KG1 (cell line): Measurements from ENCODE around the gene EPSTI1.
"Not testable (repeated sequence)": the region's sequence is repeated elsewhere in the genome, so short reads cannot be mapped to it uniquely, and the experiment has no call there.

Experiments used
- DNase-seq: peaks from one replicate; lab custom pipeline; 2025; lab: John Stamatoyannopoulos, UW

EPSTI1 gene

GRCh38 chr13:42894765-42895243, 97.2 kb downstream of the EPSTI1 start:
- no peak for DNase-seq

GRCh38 chr13:42893214-42893671, 98.8 kb downstream of the EPSTI1 start:
- DNase-seq, result no peak

GRCh38 chr13:42892760-42893159, 99.3 kb downstream of the EPSTI1 start:
- DNase-seq, result no peak

- DNase-seq, result no peak
Measured at GRCh38 chr13:42891591-42891990, 100.5 kb downstream of the EPSTI1 start.

GRCh38 chr13:42885325-42885724, 106.7 kb downstream of the EPSTI1 start:
- no peak for DNase-seq

- no peak for DNase-seq
Measured at GRCh38 chr13:42883771-42884467, 108.1 kb downstream of the EPSTI1 start.

- DNase-seq, result no peak
Measured at GRCh38 chr13:42883142-42883541, 108.9 kb downstream of the EPSTI1 start.

GRCh38 chr13:42880056-42880605, 111.9 kb downstream of the EPSTI1 start:
- DNase-seq, result no peak

GRCh38 chr13:42878721-42879120, 113.3 kb downstream of the EPSTI1 start:
- DNase-seq, result no peak

- DNase-seq, result no peak
Measured at GRCh38 chr13:42876887-42877545, 115.0 kb downstream of the EPSTI1 start.

- DNase-seq, result no peak
Measured at GRCh38 chr13:42876270-42876714, 115.7 kb downstream of the EPSTI1 start.

- DNase-seq, result no peak
Measured at GRCh38 chr13:42875475-42876269, 116.4 kb downstream of the EPSTI1 start.

GRCh38 chr13:42874221-42874620, 117.8 kb downstream of the EPSTI1 start:
- DNase-seq, result no peak

GRCh38 chr13:42873081-42873480, 119.0 kb downstream of the EPSTI1 start:
- no peak for DNase-seq

- no peak for DNase-seq
Measured at GRCh38 chr13:42867232-42867631, 124.8 kb downstream of the EPSTI1 start.

- DNase-seq, result no peak
Measured at GRCh38 chr13:42865768-42866102, 126.3 kb downstream of the EPSTI1 start.

- no peak for DNase-seq
Measured at GRCh38 chr13:42864952-42865767, 126.9 kb downstream of the EPSTI1 start.

- DNase-seq, result not testable (repeated sequence)
Measured at GRCh38 chr13:42862370-42862769, 129.7 kb downstream of the EPSTI1 start.

GRCh38 chr13:42860485-42860884, 131.6 kb downstream of the EPSTI1 start:
- DNase-seq, result no peak

- no peak for DNase-seq
Measured at GRCh38 chr13:42859760-42860159, 132.3 kb downstream of the EPSTI1 start.

GRCh38 chr13:42855410-42855809, 136.6 kb downstream of the EPSTI1 start:
- no peak for DNase-seq

GRCh38 chr13:42852136-42852535, 139.9 kb downstream of the EPSTI1 start:
- no peak for DNase-seq
